GM15510 (cell line): ENCODE results near the gene ITGB5.

Source experiments
- POLR2A ChIP-seq: IDR thresholded peaks from 3 replicates; pipeline ENCODE4 v1.6.1; 2011; ENCODE audit warnings: borderline replicate concordance; ENCODE audit not compliant: insufficient read length; ENCODE audit errors: extremely low read depth

Gene ITGB5

DNA sequence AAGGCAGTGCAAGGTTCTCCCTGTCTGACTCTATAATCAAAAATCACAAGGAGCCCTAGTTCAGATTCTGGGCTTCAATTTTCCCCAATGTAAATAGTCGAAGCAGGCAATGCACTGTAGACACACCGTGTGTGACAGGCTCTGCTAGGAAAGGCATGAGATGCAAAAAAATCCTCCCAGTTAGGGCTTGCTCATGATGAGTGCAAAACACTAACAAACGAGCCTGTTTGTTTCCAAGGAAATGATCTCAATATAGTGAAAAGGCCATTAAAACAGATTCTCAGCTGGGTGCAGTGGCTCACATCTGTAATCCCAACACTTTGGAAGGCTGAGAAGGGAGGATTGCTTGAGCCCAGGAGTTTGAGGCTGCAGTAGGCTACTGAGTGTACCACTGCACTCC, 101.2 kb downstream of the ITGB5 start:
- no peak for TF ChIP-seq POLR2A

DNA sequence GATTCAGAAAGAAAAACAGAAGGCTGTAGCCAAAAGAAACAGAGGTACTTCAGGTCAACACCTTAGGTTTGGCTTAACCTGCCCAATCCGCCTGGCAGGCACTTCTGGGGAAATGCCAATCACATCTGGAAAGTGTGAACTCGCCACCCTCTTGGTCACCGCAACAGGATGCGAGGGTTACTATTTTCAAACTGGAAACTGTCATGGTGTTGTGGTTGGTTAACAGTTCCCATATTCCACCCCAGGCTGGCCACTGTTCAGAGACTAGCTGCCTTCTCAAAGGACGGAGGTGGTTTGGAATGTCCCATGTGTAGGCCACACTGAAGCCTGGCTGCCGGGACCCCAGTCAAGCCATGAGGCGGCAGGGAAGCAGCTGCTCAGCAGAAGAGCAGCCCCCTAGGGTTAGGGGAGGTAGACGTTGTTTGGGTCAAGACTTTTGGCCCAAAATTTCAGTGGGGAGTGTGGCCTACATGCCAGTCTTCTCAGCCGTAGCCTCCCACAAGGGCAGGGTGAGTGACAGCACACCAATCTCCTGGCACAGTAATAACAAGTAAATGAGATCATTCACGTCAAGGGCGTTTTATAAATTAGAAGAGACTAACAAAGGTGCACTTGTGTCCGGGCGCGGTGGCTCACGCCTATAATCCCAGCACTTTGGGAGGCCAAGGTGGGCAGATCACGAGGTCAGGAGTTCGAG, 102.3 kb downstream of the ITGB5 start:
- TF ChIP-seq POLR2A = no peak

DNA sequence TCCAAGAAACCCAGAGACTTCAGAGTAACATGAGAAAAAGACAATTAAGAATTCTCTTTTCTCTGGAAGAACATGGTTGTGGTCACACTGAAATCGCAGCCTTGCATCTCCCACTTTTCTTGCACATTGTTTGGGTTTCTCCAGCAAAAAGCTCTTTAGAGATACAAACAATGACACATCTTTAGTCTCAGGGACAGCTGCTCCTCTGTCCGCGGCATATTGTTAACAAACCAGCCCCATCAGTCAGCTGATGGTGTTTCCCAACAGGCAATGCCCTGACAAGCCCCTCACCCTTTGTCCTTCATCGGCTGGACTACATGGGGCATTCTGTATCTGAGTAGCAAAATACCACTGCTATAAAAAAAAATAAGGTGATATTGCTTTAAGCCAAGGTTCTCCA, 103.5 kb downstream of the ITGB5 start:
- no peak for TF ChIP-seq POLR2A

DNA sequence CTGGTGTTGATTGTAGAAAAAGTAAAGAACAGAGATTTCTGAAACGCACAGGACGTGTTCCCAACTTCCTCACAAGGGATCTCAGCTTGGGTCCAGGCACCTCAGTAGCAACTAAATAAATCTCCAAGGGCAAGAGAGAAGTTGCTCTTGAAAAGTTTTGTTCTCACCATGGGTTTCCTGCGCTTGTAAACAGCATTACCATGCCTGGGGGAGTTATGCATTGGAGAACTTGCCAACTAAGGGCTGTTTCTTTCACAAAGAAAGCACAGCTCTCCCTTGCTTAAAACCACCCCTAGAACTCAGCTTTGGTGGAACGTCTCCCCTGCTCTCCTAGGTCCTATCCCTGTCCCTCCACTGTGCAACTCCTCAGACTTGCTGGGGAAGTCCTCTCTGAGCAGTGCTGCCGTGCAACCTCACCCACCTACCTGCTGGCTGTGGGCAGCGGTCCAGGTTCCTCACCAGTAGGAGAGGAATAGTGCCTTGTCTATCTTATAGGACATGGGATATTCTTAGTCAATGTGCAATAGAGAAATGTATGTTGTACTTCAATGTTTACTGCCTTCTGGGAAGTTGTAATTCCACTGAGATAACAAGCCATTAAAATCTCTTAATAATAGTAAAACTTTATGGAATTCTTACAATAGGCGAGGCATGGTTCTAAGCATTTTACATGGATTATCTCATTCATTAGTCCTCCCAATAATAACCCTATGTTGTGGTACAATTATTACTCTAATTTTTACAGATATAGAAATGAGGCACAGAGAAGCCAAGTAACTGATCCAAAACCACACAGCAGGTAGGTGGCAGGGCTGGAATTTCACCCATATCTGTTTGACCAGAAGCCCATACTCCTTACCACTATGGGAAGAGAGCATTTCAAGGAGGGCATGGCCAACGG, 105.4 kb downstream of the ITGB5 start:
- no peak for TF ChIP-seq POLR2A

DNA sequence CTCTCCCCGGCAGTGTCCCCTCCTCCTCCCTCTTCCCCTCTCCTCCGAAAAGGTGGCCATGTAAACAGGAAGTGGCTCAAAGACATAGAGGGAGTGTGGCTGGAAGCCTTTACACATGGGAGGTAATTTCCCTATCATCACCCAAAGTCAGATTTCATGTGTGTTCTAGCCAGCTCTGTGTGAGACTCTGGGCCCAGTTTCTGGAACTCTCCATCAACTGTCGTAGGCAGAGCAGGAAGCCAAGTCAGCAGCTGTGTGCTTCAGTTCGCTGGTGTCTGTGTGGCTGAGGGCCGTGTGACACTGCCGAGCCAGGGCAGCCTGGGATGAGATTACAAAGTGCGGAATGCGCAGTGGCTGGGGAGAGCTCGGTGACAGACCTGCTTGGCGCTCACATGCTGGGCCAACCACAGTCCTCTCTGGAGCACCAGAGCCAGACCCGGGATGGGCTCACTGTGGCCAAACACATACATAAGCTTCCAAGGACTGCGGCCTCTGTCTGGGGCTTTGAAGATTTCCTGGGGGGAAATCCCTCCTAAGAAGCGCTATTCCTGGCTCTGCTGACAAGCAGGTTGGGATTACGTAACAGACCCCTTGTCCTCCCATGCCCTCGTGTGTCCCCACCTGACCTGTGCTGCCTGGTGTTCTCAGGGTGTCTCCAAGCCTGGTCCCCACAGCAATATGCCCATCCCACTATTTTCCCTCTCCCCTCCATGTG, 106.2 kb downstream of the ITGB5 start:
- no peak for TF ChIP-seq POLR2A

DNA sequence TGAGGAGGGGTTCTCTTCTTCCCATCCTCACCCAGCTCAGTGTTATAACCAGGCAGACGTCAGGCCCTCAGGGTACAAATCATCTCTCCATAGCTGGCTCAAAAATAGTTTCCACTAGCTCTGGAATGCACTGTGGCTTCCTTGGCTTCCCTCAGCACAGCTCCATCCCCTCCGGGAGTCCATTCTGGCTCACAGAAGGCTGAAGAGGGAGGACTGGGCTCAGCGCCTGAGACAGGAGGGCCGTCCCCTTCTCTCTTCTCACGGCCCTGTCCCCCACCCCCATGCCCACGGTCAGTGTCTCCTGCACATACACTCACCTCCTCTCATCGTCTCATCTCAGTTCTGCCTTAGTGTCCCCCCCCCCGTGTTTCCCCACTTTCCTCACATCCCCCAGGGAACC, 106.8 kb downstream of the ITGB5 start:
- no peak for TF ChIP-seq POLR2A

DNA sequence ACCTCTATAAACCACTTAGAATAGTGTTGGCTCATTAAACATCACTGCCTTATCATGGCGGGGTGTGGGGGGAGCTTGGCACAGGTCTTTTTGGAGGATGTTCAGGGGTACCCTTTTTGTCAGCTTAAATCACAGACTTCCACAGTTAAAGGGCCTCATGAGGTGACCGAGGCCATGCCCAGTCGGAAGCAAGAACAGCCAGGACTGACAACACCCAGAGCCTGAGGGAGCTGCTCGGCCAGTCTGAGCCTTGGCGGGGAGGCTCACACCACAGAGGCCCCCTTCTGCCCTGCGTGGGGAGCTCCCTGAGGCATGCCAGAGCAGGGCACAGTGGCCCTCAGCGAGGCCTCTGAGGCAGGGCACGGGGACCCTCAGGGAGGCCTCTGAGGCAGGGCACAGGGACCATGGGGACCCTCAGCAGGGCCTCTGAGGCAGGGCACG, 107.4 kb downstream of the ITGB5 start:
- no peak for TF ChIP-seq POLR2A

DNA sequence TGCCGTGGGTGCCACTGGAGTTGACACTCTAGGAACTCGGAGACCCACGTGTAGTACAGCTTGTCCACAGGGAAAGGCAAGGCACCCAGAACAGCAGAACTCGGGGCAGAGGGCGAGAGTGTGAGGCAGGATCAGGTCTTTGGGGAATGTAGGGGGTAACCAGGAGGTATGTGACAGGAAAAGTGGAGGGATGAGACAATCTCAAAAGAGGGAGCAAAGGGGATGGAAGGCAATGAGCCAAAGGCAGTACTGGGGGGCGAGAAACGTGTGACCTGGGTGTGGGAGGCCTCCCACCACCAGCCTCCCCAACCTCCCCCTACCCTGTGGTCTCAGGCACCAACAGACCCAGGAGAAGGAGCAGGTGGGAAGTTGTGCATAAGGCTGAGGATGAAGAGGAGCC, 108.0 kb downstream of the ITGB5 start:
- no peak for TF ChIP-seq POLR2A

DNA sequence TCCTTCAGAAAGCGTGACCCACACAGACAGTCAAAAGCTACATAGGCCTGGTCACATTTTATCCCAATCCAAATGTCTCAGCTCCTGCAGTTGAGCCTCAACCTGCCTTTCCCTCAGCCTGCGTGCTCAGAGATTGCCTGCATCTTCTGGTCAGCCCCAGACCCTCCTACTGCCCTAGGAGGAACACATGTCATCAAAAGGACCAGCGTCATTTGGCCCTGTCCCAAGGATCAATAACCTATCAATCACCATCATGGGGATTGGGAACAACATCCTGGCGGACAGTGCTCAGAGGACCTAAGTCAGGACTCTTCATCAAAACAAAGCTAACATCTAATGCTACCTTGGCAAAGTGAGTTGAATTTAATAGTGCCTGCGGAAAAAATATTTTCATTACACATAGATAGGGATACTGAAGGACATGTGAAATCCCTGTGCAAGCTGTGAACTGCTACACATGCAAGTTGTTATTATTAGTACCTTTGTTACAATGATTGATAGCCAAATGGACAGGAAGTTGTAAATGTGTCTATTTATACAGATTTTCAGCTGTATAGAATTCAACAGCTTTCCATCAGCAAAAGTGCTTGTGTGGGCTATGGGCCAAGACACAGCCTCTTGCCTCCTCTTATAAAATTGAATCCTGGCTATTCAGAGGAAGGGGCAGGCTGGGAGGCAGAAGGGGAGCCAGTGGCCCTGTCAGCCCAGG, 109.2 kb downstream of the ITGB5 start:
- no peak for TF ChIP-seq POLR2A

DNA sequence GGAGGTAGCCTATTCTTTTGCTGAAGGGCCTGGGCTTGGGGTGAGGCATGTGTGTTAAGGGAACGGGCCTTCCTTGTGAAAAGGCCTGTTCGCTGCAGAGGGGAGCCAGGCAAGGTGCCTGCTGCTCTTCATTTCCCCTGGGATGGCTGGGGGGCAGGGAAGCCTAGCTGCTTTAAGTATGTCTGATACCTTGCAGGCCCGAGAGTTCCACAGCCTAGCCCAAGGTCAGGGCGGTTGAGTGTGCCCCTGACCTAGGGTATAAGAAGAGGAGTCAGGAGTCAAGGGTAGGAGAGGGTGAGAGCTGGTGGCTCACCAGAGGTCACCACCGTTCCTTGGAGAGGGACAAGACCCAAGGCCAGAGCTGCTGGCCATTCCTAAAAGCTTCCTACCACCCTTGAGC, 110.3 kb downstream of the ITGB5 start:
- TF ChIP-seq POLR2A = no peak

DNA sequence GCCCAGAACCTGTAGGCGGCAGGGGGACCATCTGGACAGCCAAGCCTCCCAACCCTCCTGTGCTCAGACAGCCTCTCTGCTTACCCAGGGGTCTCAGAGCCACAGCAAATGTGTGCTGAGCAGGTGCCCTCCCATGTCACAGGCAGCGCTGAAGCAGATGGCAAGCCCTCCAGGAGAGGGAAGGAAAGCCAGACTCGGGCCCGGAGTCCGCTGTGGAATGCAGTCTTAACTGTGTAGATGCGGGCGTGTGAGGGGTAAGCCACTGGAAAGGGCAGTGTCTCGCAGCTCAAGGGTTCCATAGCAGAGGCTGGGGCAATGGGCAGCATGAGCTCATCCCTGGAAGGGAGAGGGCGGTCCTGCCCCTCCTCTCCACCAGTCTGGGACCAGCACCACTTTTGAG, 111.3 kb downstream of the ITGB5 start:
- no peak for TF ChIP-seq POLR2A

DNA sequence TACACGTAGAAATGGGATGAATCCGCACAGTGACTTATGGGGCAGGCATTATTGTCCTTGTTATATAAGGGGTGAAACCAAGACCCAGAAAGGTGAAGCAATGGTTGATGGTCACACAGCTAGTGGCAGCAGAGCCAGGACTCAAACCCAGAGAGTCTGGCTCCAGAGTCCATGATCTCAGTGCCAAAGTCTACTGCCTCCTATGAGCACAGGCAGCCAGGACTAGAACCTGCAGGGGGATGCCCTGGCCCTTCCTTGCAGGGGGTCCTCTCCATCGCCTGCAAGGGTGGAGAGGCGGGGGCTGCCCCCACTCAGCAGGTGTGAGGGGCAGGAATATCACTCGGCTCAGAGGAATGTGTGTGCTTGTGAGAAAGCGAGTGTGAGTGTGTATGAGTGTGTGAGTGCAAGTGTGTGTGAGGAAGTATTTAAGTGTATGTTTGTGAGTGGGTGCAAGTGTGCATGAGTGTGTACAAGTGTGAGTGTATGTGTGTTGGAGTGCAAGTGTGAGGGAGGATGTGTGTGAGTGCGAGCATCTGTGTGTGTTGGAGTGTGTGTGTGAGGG, 112.2 kb downstream of the ITGB5 start:
- no peak for TF ChIP-seq POLR2A

DNA sequence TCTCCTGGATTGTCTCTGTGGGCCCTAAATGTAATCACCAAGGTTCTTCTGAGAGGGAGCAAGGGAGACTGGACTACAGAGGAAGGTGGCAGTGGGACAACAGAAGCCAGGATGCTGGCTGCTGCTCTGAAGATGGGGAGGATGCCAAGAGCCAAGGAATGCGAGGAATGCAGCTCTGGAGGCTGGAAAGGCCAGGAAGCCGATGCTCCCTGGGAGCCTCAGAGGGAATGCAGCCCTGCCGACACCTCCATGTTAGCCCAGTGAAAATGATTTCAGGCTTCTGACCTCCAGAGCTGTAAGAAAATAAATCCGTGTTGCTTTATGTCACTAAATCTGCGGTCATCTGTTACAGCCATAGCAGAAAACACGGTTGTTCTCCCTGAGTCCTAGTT, 112.8 kb downstream of the ITGB5 start:
- no peak for TF ChIP-seq POLR2A

DNA sequence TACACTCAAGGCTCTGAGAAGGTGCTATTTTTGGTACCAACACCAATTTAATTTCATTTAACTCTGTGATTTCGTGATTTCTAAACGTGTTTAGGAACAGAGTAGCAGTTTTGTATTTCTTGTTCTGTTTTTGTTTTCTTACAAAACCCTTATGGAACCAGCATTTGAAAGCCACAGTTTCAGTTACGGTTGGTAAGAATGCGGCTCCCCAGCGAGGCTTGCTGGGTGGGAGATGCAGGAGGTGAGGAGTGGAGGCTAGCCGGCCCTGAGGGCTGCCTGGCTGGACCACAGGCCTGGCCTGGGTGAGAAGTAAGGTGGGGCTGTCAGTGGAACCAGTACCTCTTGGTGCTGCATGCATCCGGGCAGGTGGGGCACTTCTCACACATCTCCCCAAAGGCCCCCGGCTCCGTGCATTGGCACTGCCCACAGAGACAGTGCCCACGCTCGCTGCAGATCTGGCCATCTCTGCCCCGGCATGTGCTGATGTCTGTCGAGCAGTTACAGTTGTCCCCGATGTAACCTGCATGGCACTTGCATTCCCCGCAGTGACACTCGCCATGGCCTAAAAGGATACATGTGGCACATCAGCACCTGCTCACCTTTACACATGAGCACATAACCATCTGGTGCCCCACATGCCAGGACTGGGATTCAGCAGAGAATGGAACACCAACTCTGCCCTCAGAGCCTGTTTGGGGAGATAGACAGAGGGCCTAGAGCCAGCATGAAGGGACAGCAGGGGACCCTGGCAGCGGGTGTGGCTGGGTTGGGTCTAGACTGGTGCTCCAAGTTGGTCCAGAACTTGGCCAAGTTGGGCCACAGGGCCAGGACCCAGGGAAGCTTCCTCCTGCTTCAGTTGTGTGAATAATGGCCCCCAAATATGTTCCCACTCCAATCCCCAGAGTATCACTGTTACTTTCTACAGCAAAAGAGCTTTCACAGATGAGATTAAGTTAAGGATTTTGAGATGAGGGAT, 113.5 kb downstream of the ITGB5 start:
- TF ChIP-seq POLR2A = no peak
